HG02852 (cell line): Measurements from ENCODE around the gene OMA1.
"Not testable (repeated sequence)": the region's sequence is repeated elsewhere in the genome, so short reads cannot be mapped to it uniquely, and the experiment has no call there.

ENCODE experiments used
- ATAC-seq: cut with Tn5 transposase; IDR thresholded peaks from one replicate; pipeline ENCODE4 v1.9.1; 2021; ENCODE audit warnings: mild to moderate bottlenecking, moderate library complexity; ENCODE audit not compliant: unreplicated experiment

The OMA1 gene

DNA sequence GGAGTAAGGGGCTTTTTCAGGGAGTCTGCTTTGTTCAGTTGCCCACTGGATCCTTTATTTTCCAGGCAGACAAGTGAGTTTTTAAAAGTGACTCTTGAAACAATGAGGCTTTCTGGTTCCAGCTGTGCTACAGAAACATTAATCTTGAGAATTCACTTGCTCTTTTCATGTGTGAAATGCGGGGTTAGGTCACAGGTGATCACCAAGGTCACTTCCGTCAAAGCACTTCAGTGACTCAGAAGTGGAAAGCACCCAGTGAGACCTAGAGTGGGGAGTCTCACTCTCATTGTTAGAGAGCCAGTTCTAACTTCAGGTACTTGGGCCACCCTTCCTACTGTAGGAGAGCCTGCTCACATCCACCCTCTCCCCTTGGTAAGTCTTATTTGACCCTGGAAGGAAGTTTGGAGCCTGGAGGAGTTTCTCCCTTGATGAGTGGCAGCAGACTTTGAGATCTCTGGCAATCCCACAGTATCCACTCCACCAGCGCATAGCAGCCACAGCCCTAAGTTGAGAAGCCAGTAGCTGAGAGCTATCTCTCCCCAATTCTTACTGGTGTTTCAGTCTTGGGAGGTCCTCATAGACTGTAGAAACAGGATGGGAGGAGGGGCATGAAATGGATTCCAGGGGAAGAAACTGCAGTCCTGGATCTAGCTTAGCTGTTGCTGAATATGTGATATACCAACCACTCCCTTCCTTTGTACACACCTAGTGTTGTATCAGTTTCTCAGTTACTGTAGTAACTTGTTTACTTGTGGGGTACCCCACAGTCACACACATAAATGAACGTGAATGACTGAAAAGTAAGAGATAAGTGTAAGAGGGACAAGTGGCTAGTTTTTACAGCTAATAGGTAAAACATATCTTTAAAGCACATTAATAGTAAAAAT is 27.4 kb upstream of the OMA1 start:
- ATAC-seq = peak; percentile 94

DNA sequence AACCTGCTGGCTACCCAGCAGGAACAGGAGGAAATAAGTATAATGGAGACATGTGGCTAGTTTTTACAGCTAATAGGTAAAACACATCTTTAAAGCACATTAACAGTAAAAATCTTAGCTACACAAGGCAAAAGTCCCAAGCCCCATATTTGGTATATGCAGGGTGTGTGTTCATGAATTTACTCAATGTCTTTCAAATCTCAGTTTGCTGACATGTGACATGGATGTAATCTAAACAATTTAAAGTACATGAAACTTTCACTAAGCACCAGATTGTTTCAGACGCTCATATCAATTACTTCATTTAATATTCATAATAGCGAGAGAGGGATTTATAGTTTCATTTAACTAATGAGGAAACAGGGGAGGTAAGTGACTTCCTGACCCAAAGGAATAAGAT is 26.6 kb upstream of the OMA1 start:
- ATAC-seq = no peak

- no peak for ATAC-seq
Observed at GRCh38 chr1:58572690-58573089, 26.2 kb upstream of the OMA1 start.

- no peak for ATAC-seq
Observed at GRCh38 chr1:58571616-58572015, 25.1 kb upstream of the OMA1 start.

- no peak for ATAC-seq
Observed at GRCh38 chr1:58570817-58571216, 24.3 kb upstream of the OMA1 start.

DNA sequence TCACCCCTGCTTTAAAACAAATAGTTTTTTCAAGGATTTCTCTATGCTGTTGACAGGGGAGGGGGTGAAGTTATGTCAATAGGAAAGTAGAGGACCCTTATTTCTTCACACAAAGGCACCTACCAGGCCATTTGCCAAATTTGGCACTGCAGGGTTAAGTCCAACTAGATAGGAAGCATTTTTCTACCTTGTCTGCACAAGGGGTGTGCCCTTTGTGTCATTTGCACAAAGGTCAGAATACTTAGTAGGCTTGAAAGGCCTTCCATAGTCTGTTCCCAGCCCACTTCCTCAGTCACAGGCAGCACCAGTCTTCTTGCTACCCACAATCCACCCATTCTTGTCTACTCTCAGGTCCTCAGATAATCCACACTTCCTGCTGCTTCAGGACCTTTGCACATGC is 23.6 kb upstream of the OMA1 start:
- ATAC-seq = no peak

- ATAC-seq = no peak
Observed at GRCh38 chr1:58568911-58569310, 22.4 kb upstream of the OMA1 start.

- ATAC-seq = no peak
Observed at GRCh38 chr1:58568271-58568860, 21.8 kb upstream of the OMA1 start.

DNA sequence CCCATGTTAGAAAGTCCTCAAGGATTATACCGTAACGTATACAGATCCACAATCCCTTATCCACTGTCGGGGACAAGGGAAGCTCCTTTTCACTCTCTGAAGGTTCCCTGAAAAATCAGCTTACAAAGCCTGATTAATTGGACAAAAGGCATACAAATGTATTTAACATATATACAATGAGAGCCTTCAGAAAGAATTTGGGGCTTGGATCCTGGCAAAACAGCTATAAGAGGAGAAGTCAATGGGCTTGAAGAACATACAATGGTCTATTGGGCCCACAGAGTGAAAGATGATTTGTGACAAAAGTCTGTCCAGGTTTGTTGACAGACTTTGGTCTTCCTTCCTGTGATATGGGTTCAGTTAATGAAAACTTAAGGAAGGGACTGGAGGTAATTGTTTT is 19.8 kb upstream of the OMA1 start:
- ATAC-seq = no peak

DNA sequence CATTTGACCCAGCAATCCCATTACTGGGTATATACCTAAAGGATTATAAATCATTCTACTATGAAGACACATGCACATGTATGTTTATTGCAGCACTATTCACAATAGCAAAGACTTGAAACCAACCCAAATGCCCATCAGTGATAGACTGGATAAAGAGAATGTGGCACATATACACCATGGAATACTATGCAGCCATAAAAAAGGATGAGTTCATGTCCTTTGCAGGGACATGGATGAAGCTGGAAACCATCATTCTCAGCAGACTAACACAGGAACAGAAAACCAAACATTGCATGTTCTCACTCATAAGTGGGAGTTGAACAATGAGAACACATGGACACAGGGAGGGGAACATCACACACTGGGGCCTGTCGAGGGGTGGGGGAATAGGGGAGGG is 17.2 kb upstream of the OMA1 start:
- ATAC-seq = not testable (repeated sequence)

GRCh38 chr1:58561633-58562032 is 15.1 kb upstream of the OMA1 start:
- no peak for ATAC-seq

GRCh38 chr1:58555393-58555792 is 8.9 kb upstream of the OMA1 start:
- ATAC-seq = no peak

- ATAC-seq = no peak
Observed at GRCh38 chr1:58551186-58552140, 4.9 kb upstream of the OMA1 start.

GRCh38 chr1:58549291-58549690 is 2.8 kb upstream of the OMA1 start:
- ATAC-seq = not testable (repeated sequence)

GRCh38 chr1:58548371-58548770 is 1.8 kb upstream of the OMA1 start:
- no peak for ATAC-seq

GRCh38 chr1:58545591-58546519 is 671 bp downstream of the OMA1 start:
- ATAC-seq = peak; percentile 57

DNA sequence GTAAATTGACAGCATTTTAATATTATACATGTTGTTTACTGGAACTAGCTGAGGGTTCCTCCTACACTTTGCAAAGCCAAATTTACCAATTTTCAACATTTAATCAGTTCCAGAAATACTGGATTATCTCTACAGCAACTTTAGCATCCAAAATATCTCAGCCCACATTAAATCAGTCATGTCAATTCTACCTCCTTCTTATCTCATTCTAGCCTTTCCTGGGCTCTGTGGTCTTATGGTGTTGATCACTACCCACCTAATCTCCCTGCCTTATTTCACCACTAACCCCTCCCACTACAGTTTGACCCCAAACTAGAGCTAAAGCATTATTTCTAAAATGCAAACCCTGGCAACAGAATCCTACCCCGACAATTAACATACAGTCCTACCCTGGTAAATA is 3.3 kb downstream of the OMA1 start:
- ATAC-seq = no peak

DNA sequence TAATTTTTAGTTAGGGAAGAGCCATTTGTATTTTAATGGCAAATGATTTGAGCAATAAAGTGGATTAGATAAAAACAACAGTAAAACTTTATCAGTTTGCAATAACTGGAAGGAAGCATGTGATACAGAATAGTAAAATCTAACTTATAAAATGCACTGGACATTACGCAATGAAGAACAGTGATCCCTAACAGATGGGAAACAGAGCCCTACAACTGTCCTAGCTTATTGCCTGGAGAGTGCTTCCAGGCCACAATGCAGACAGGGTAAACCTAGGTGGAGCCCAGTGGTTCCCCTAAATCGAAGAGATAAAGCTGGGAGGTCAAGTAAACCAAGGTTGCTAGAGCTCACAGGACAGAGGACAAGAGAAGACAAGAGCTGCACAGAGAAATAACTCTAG is 7.0 kb downstream of the OMA1 start:
- ATAC-seq = no peak

- ATAC-seq = no peak
Observed at GRCh38 chr1:58538821-58539220, 7.7 kb downstream of the OMA1 start.

GRCh38 chr1:58531842-58532241 is 14.7 kb downstream of the OMA1 start:
- not testable (repeated sequence) for ATAC-seq
